K562 treated with DMSO at 1 percent for 4 hours (cell line): ENCODE data around the gene MUC3A. TPM values are rescaled to one million over a fixed set of nuclear protein-coding genes. Genes with fewer than 3 reads are reported as not detected.

Source experiments
- total RNA-seq: library from RNA; unstranded; fragments of 300-600 nt; gene quantifications from 2 replicates; pipeline ENCODE4 v1.2.3, GENCODE V29; 2022; ENCODE audit not compliant: insufficient read depth

Gene MUC3A, protein sequence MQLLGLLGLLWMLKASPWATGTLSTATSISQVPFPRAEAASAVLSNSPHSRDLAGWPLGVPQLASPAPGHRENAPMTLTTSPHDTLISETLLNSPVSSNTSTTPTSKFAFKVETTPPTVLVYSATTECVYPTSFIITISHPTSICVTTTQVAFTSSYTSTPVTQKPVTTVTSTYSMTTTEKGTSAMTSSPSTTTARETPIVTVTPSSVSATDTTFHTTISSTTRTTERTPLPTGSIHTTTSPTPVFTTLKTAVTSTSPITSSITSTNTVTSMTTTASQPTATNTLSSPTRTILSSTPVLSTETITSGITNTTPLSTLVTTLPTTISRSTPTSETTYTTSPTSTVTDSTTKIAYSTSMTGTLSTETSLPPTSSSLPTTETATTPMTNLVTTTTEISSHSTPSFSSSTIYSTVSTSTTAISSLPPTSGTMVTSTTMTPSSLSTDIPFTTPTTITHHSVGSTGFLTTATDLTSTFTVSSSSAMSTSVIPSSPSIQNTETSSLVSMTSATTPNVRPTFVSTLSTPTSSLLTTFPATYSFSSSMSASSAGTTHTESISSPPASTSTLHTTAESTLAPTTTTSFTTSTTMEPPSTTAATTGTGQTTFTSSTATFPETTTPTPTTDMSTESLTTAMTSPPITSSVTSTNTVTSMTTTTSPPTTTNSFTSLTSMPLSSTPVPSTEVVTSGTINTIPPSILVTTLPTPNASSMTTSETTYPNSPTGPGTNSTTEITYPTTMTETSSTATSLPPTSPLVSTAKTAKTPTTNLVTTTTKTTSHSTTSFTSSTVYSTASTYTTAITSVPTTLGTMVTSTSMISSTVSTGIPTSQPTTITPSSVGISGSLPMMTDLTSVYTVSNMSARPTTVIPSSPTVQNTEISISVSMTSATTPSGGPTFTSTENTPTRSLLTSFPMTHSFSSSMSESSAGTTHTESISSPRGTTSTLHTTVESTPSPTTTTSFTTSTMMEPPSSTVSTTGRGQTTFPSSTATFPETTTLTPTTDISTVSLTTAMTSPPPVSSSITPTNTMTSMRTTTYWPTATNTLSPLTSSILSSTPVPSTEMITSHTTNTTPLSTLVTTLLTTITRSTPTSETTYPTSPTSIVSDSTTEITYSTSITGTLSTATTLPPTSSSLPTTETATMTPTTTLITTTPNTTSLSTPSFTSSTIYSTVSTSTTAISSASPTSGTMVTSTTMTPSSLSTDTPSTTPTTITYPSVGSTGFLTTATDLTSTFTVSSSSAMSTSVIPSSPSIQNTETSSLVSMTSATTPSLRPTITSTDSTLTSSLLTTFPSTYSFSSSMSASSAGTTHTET (N-terminal part only)
- not detected in 2 replicates for total RNA-seq

DNA sequence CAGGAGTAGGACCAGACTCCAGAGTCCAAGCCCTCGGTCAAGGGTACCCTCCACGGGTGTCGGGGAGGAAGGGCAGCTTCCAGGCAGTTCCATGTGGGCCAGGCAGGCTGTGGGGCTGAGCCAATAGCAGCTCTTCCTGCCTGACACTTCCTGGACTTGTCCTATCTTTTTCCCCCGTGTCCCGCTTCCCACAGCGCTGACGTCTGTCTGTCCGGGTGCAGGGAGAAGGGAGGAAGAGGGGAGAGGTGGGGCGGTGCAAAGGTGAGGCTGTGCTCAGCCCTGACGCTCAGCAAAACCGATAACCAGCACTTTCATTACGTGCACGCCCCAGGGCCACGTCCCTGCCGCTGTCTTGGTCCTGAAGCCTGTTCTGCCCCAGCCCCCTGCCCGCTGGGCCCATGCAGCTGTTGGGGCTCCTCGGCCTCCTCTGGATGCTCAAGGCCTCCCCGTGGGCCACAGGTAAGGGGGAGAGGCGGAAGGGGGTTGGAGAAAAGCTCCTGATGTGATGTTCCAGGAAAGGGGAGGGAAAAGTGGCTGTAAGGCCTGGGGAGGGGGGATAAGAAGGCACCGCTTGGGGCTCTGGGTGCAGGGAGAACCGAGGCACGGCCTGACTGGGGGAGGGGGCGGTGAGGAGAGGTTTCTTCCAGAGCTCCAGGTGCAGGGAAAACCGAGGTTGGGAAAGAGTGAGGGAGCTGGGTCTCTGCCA is at the start of gene MUC3A:
Gene MUC3A (plus strand): TSS at position 308 of the 706 bp plus-strand sequence. CDS start 91 bp downstream, at position 399.

DNA sequence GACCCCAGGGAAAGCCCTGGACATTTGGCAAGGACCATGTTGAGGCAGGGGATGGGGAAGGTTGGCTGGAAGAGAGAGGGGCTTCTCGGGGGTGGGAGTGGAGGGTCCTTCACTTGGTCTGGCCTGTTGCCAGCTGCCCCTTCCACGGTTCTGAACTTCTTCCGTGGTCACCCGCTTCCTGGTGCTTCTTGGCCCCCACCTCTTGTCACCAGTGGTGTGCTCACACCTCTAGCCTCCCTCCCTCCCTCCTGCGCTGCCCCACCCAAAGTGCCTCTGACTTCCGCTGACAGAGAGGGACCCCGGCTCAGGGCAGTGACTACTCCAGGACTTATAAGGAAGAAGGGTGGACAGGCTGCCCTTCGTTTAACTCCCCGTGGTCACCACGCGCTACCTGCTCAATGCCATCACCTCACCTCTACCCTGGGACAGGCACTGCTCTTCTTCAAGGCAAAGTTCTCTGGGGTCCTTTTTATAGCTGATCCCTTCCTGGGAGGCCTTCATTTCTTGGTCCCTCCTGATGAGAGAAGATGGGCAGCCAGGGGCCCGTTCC is 19.8 kb downstream of the MUC3A start, which contains the start of gene MUC12:
Gene MUC12 (plus strand): TSS at position 500 of the 550 bp plus-strand sequence. CDS start 58 bp downstream, outside the sequence.

Other genes starting within 250 kb of the MUC3A start
- gene POP7, start 243.4 kb upstream of the MUC3A start, total RNA-seq: 71.9 and 86.3 TPM in 2 replicates
- not detected in 2 replicates for gene EPO, start 229.1 kb upstream of the MUC3A start, total RNA-seq
- gene ZAN, start 215.9 kb upstream of the MUC3A start, total RNA-seq: not detected in 2 replicates
- 26.9 and 39.6 TPM in 2 replicates for gene EPHB4, start 122.0 kb upstream of the MUC3A start, total RNA-seq
- gene SLC12A9, start 96.8 kb upstream of the MUC3A start, total RNA-seq: 14.5 and 16.4 TPM in 2 replicates
- gene TRIP6, start 82.1 kb upstream of the MUC3A start, total RNA-seq: 86.6 and 86.7 TPM in 2 replicates
- 84.8 and 130 TPM in 2 replicates for gene SRRT, start 74.4 kb upstream of the MUC3A start, total RNA-seq
- gene UFSP1, start 59.8 kb upstream of the MUC3A start, total RNA-seq: not detected in 2 replicates
- gene ACHE, start 53.6 kb upstream of the MUC3A start, total RNA-seq: 0.96 and 1.6 TPM in 2 replicates
- gene MUC12, start 20.0 kb downstream of the MUC3A start, total RNA-seq: not detected in 2 replicates
- not detected in 2 replicates for gene MUC17, start 70.5 kb downstream of the MUC3A start, total RNA-seq
- 16.0 and 19.5 TPM in 2 replicates for gene TRIM56, start 135.9 kb downstream of the MUC3A start, total RNA-seq
- 1.9 and 2.1 TPM in 2 replicates for gene SERPINE1, start 177.6 kb downstream of the MUC3A start, total RNA-seq
- 88.2 and 96.0 TPM in 2 replicates for gene AP1S1, start 204.9 kb downstream of the MUC3A start, total RNA-seq
- gene VGF, start 216.0 kb downstream of the MUC3A start, total RNA-seq: 0.46 and 0.95 TPM in 2 replicates
- gene NAT16, start 230.8 kb downstream of the MUC3A start, total RNA-seq: not detected in 2 replicates